Upper lobe of right lung (tissue), 1 donor: ENCODE results near the gene ODAM. TPM values are rescaled to one million over a fixed set of nuclear protein-coding genes. Genes with fewer than 3 reads are reported as not detected.
"Not testable (repeated sequence)": the region's sequence is repeated elsewhere in the genome, so short reads cannot be mapped to it uniquely, and the experiment has no call there.

Source experiments
- ATAC-seq: fragments of 200-7000 bp; cut with Tn5 transposase; one replicate; pipeline ENCODE4 v1.9.1; 2020; ENCODE audit warnings: mild to moderate bottlenecking, moderate library complexity
- DNase-seq: peaks from one replicate; pipeline ENCODE4 v3.0.0-alpha.2; 2020
- H3K27ac ChIP-seq: fragments of 200-600 bp; one replicate; pipeline ENCODE4 v1.8.0; 2022
- H3K27me3 ChIP-seq: fragments of 200-600 bp; one replicate; pipeline ENCODE4 v1.8.0; 2022; ENCODE audit warnings: mild to moderate bottlenecking
- H3K36me3 ChIP-seq: fragments of 200-600 bp; one replicate; pipeline ENCODE4 v1.8.0; 2022
- H3K4me1 ChIP-seq: fragments of 200-600 bp; one replicate; pipeline ENCODE4 v1.8.0; 2022
- H3K4me3 ChIP-seq: fragments of 200-600 bp; one replicate; pipeline ENCODE4 v1.8.0; 2022; ENCODE audit warnings: mild to moderate bottlenecking
- H3K9me3 ChIP-seq: fragments of 200-600 bp; one replicate; pipeline ENCODE4 v1.8.0; 2022
- CTCF ChIP-seq: fragments of 200-600 bp; IDR thresholded peaks from one replicate; pipeline ENCODE4 v1.8.0; 2022; ENCODE audit warnings: antibody characterized with exemption
- intact Hi-C: fragments of 100-400 bp; cut with DNase I; formaldehyde crosslinking; loops from one replicate; pipeline ENCODE4 v1.11.0; 2022
- total RNA-seq: library from RNA; stranded (reverse); fragmentation: NEBNext Ultra II Directional; extraction: Animal tissue kit (Norgen Biotek cat#: 25700); gene quantifications from one replicate; pipeline ENCODE4 v1.2.1, GENCODE V29; 2021
- donor health status: DM: no; HTN: yes; CAD: no; lungs with severe emphysema.

The ODAM gene
- total RNA-seq, 1 donor from 2014 or later: 2.8 TPM

GRCh38 chr4:70197842-70198241 is 2.3 kb downstream of the ODAM start:
- ATAC-seq: peak; percentile 93

GRCh38 chr4:70203601-70204000 is 8.1 kb downstream of the ODAM start:
- intact Hi-C loops: no loop called here

More at GRCh38 chr4:70197842-70198241, 2.3 kb downstream of the ODAM start:
- intact Hi-C loops: no loop called here
- Histone ChIP-seq H3K4me1 (no peaks in the 10 kb centered on the region), H3K4me3 (no peak overlapping the region), H3K27ac (no peak overlapping the region), H3K9me3 (no peaks in the 10 kb centered on the region), H3K27me3 (no peaks in the 10 kb centered on the region), H3K36me3 (no peaks in the 10 kb centered on the region)
- TF ChIP-seq CTCF: no peak
- peak; percentile 63 for DNase-seq

GRCh38 chr4:70212752-70213151 is 17.2 kb downstream of the ODAM start:
- H3K4me3 ChIP-seq, H3K27me3 ChIP-seq, H3K27ac ChIP-seq, intact Hi-C loops, DNase-seq, H3K36me3 ChIP-seq, H3K4me1 ChIP-seq, H3K9me3 ChIP-seq, ATAC-seq: not testable (repeated sequence)

More at GRCh38 chr4:70203601-70204000, 8.1 kb downstream of the ODAM start:
- H3K27me3 ChIP-seq: no peaks in the 10 kb centered on the region
- ATAC-seq (no peak), DNase-seq (no peak)
- H3K9me3 ChIP-seq: no peaks in the 10 kb centered on the region
- no peaks in the 10 kb centered on the region for H3K4me1 ChIP-seq
- H3K27ac ChIP-seq: no peak overlapping the region
- H3K4me3 ChIP-seq: no peak overlapping the region
- no peaks in the 10 kb centered on the region for H3K36me3 ChIP-seq
- TF ChIP-seq CTCF: no peak

GRCh38 chr4:70216109-70216508 is 20.6 kb downstream of the ODAM start:
- H3K4me1 ChIP-seq, DNase-seq, intact Hi-C loops, H3K9me3 ChIP-seq, H3K36me3 ChIP-seq, H3K4me3 ChIP-seq, H3K27me3 ChIP-seq, H3K27ac ChIP-seq, ATAC-seq: not testable (repeated sequence)

GRCh38 chr4:70216550-70216949 is 21.0 kb downstream of the ODAM start:
- H3K4me1 ChIP-seq, H3K27ac ChIP-seq, ATAC-seq, H3K9me3 ChIP-seq, H3K4me3 ChIP-seq, intact Hi-C loops, H3K36me3 ChIP-seq, DNase-seq, H3K27me3 ChIP-seq: not testable (repeated sequence)

- intact Hi-C loops, H3K36me3 ChIP-seq, H3K27me3 ChIP-seq, H3K9me3 ChIP-seq, ATAC-seq, H3K4me3 ChIP-seq, H3K4me1 ChIP-seq, DNase-seq, H3K27ac ChIP-seq: not testable (repeated sequence)
Observed at GRCh38 chr4:70221389-70221788, 25.9 kb downstream of the ODAM start.

- H3K4me1 ChIP-seq, H3K27me3 ChIP-seq, DNase-seq, H3K9me3 ChIP-seq, H3K27ac ChIP-seq, ATAC-seq, H3K4me3 ChIP-seq, H3K36me3 ChIP-seq, intact Hi-C loops: not testable (repeated sequence)
Observed at GRCh38 chr4:70221818-70222217, 26.3 kb downstream of the ODAM start.

- ATAC-seq: no peak
- DNase-seq: no peak
- no peaks in the 10 kb centered on the region for H3K9me3 ChIP-seq
- no peak within 1 kb of the TSS for H3K4me3 ChIP-seq
- no peak within 1 kb of the TSS for H3K27ac ChIP-seq
- no peaks in the 10 kb centered on the region for H3K27me3 ChIP-seq
- H3K36me3 ChIP-seq: no peaks in the 10 kb centered on the region
- intact Hi-C loops: no loop called here
- no peaks in the 10 kb centered on the region for H3K4me1 ChIP-seq
- TF ChIP-seq CTCF: no peak
Observed at GRCh38 chr4:70225824-70226223, 30.3 kb downstream of the ODAM start, which contains the start of gene FDCSP. Gene FDCSP (plus strand): TSS chr4:70226124. CDS start chr4:70231195, 5,071 bp downstream.
